Measurements from ENCODE around the gene DUSP7. TPM values are rescaled to one million over a fixed set of nuclear protein-coding genes. Genes with fewer than 3 reads are reported as not detected.

Gene DUSP7
- total RNA-seq, 1 experiment from 2014 or later: 16.6 TPM

GRCh38 chr3:52094571-52095485 lies 38.5 kb upstream of the DUSP7 start:
- ChIA-PET POLR2A (no interaction called here), RAD21 (ENCODE audit: low non-redundant PET in 1 of 2, low total read pairs in 2 of 2, uncharacterized antibody in 2 of 2, unreplicated experiment in 2 of 2) (no interaction called here), CTCF (no interaction called here)
- no peaks in the 10 kb centered on the region for H3K9me2 ChIP-seq (ENCODE audit: insufficient read depth)
- no peak overlapping the region for H2AFZ ChIP-seq (ENCODE audit: low read depth, low read length, poor library complexity, severe bottlenecking)
- TF ChIP-seq FOSL1 (IDR thresholded peaks at IDR 0.05; ENCODE audit: low read depth) (no peak), SIN3A (IDR thresholded peaks at IDR 0.05; ENCODE audit: low read depth) (no peak), EGR1 (IDR thresholded peaks at IDR 0.05; ENCODE audit: low read depth) (no peak), YY1 (IDR thresholded peaks at IDR 0.05; ENCODE audit: extremely low read depth, insufficient replicate concordance, low read depth, low read length) (no peak), ATF3 (IDR thresholded peaks at IDR 0.05) (no peak), ZFX (IDR thresholded peaks at IDR 0.05) (no peak), REST (IDR thresholded peaks at IDR 0.05; ENCODE audit: low read depth) (no peak), POLR2AphosphoS5 (IDR thresholded peaks at IDR 0.05; ENCODE audit: low read depth, low read length) (no peak), EZH2phosphoT487 (IDR thresholded peaks at IDR 0.05; ENCODE audit: borderline replicate concordance) (no peak), MAX (IDR thresholded peaks at IDR 0.05) (no peak), TCF7L2 (IDR thresholded peaks at IDR 0.05; ENCODE audit: borderline replicate concordance, extremely low read depth, insufficient read depth, insufficient read length) (no peak), ZNF274 (IDR thresholded peaks at IDR 0.05; ENCODE audit: low read depth, low read length) (no peak), JUND (IDR thresholded peaks at IDR 0.05) (no peak), ELF1 (IDR thresholded peaks at IDR 0.05; ENCODE audit: borderline replicate concordance, low read depth) (no peak), CBX3 (IDR thresholded peaks at IDR 0.05; ENCODE audit: low read depth) (no peak), CEBPB (IDR thresholded peaks at IDR 0.05; ENCODE audit: low read depth) (no peak), RAD21 (IDR thresholded peaks at IDR 0.05; ENCODE audit: low read depth) (no peak), ZBTB33 (IDR thresholded peaks at IDR 0.05; ENCODE audit: extremely low read depth, insufficient replicate concordance, low read length) (no peak), EZH2 (IDR thresholded peaks at IDR 0.05) (no peak), SP1 (IDR thresholded peaks at IDR 0.05; ENCODE audit: low read depth) (no peak)
- H3K27me3 ChIP-seq (ENCODE audit: insufficient read depth, low read length): no peaks in the 10 kb centered on the region
- no peaks in the 10 kb centered on the region for H3K9me3 ChIP-seq (ENCODE audit: control insufficient read depth in 1 of 2, insufficient read depth in 1 of 2, low read depth in 1 of 2, low read length in 2 of 2)
- no peaks in the 10 kb centered on the region for H4K20me1 ChIP-seq (ENCODE audit: insufficient read depth)
- H3K4me3 ChIP-seq (replicated peaks in 1 of 2; ENCODE audit: low read depth in 1 of 2, low read length in 2 of 2): no peak overlapping the region
- no peak overlapping the region for H3K27ac ChIP-seq (ENCODE audit: low read depth, low read length)
- peaks cover 15 to 31% of the 10 kb centered on the region in 2 experiments for H3K4me1 ChIP-seq (ENCODE audit: control insufficient read depth in 1 of 2, insufficient read depth in 2 of 2, low read length in 2 of 2)
- intact Hi-C loops (cut with micrococcal nuclease): no loop called here
- BruUV-seq (replicated peaks): no TSS peak
- H3K9ac ChIP-seq (ENCODE audit: low read length): no peak overlapping the region
- no peak for DNase-seq (ENCODE audit: low read depth, low spot score)
- H3K79me2 ChIP-seq (ENCODE audit: insufficient read depth, low read length): no peaks in the 10 kb centered on the region
- no peak for ATAC-seq
- H3K36me3 ChIP-seq (ENCODE audit: control insufficient read depth in 1 of 2, insufficient read depth in 2 of 2, low read length in 2 of 2): peaks cover 0 to 7% of the 10 kb centered on the region in 2 experiments; a peak in 2 of 4 replicates
- no peak overlapping the region for H3K4me2 ChIP-seq (ENCODE audit: low read length)

Data from HCT116 (cell line).